Occipital lobe (tissue), 3 donors: Measurements from ENCODE around the gene ROPN1B. TPM values are rescaled to one million over a fixed set of nuclear protein-coding genes. Genes with fewer than 3 reads are reported as not detected.

ENCODE experiments used
- DNase-seq: peaks from one replicate; lab custom pipeline; 2025; lab: John Stamatoyannopoulos, UW
- small RNA-seq: library from RNA; depleted of rRNA; stranded (forward); fragments of <200 nt; gene quantifications from one replicate; pipeline ENCODE3, GENCODE V24; 2014
- total RNA-seq: library from RNA; depleted of rRNA; stranded (reverse); fragments of >200 nt; gene quantifications from one replicate; pipeline ENCODE4 v1.2.3, GENCODE V29; 2014

Gene ROPN1B
- total RNA-seq, 1 donor from 2014 or later, result 0.31 TPM

DNA sequence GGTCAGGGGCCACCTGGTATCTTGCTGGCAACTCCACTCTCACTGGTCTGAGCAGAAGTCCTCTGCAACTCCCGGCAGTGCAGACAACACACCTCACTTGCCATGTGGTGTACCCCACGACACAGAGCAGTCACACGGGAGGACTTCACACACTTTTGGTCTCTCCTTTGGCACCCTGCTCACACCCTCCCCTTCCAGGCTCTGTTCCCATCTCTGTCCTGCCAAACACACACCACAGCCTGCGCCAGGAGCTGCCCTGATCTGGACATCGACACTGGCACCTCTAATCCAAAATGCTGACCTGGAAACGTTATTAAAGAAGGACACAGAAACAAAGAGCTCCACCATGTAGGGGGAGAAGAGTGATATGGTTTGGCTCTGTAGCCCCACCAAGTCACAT is 57.8 kb downstream of the ROPN1B start:
- no peak for DNase-seq

- DNase-seq, result no peak
Measured at GRCh38 chr3:126028096-126028495, 59.1 kb downstream of the ROPN1B start.

DNA sequence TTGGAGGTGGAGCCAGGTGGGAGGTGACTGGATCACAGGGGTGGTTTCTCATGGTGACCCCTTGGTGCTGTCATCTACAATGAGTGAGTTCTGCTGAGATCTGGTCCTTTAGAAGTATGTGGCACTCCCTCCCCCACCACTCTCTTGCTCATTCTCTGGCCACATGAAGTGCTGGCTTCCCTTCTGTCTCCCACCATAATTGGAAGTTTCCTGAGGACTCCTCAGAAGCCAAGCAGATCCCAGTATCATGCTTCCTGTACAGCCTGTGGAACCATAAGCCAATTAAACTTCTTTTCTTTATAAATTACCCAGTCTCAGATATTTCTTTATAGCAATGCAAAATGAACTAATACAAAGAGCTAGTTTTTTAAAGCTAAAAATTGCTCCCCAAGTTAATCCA is 60.3 kb downstream of the ROPN1B start:
- DNase-seq, result no peak

DNA sequence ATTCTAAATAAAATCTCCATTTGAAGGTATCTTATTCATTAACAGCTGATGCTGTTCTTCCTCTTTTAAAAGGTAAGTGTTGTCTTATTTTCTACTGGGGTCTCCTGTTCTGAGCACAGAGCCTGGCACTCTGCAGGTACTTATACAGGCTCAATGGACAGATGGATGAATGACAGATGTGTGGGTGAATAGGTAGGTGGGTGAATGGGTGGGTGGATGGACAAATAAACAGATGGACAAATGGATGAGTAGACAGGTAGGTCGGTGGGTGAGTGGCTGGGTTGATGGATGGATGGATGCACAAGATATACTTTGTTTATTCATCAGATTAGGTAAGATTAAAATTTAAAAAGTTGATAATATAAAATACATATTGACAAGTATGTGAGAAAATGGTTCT is 61.5 kb downstream of the ROPN1B start:
- DNase-seq, result no peak

- DNase-seq, result no peak
Measured at GRCh38 chr3:126031981-126032471, 63.0 kb downstream of the ROPN1B start.

Small RNAs within 50 kb of the gene (small RNA-seq; reads per million reads assigned to genes)
- not detected for gene AC092903.1

Other genes with a start within 250 kb of the ROPN1B start
- 74.1 TPM for gene SLC41A3, start 114.9 kb downstream of the ROPN1B start, total RNA-seq
- 2.7 TPM for gene ALDH1L1, start 211.4 kb downstream of the ROPN1B start, total RNA-seq